WTC11 (cell line): Measurements from ENCODE around the gene SAMSN1. TPM values are rescaled to one million over a fixed set of nuclear protein-coding genes. Genes with fewer than 3 reads are reported as not detected.

Source experiments
- ATAC-seq: fragments of 200-7000 bp; cut with Tn5 transposase; 2 replicates; pipeline ENCODE4 v1.10.0; 2021; ENCODE audit warnings: mild to moderate bottlenecking, moderate library complexity
- CTCF ChIA-PET: fragments of 300-600 bp; sonication (Branson Sonifier 250); formaldehyde crosslinking; loops from one replicate; lab custom pipeline; 2021; ENCODE audit warnings: antibody characterized with exemption; lab: Charles Lee
- POLR2A ChIA-PET: fragments of 350-600 bp; sonication (Branson Sonifier 250); formaldehyde crosslinking; loops from one replicate; lab custom pipeline; 2021; ENCODE audit warnings: antibody characterized with exemption; lab: Charles Lee
- DNase-seq: peaks from one replicate; pipeline ENCODE4 v3.0.0; 2021; ENCODE audit warnings: low spot score
- H3K27ac Mint-ChIP-seq: 2 replicates; pipeline ENCODE4 v1.8.0; 2021; ENCODE audit warnings: mixed read lengths
- H3K27me3 Mint-ChIP-seq: 2 replicates; pipeline ENCODE4 v1.8.0; 2021; ENCODE audit warnings: low read depth, mild to moderate bottlenecking, moderate library complexity, mixed read lengths
- H3K36me3 Mint-ChIP-seq: 2 replicates; pipeline ENCODE4 v1.8.0; 2021; ENCODE audit warnings: mixed read lengths
- H3K4me1 Mint-ChIP-seq: 2 replicates; pipeline ENCODE4 v1.8.0; 2022; ENCODE audit warnings: mixed read lengths
- H3K4me3 Mint-ChIP-seq: 2 replicates; pipeline ENCODE4 v1.8.0; 2021; ENCODE audit warnings: mild to moderate bottlenecking, moderate library complexity, mixed read lengths
- H3K9me3 Mint-ChIP-seq: 2 replicates; pipeline ENCODE4 v1.8.0; 2021; ENCODE audit warnings: mixed read lengths
- CREB1 ChIP-seq: sonication (generic); formaldehyde crosslinking; IDR thresholded peaks from 2 replicates; pipeline ENCODE4 v1.8.0; 2023; ENCODE audit warnings: mild to moderate bottlenecking, missing genetic modification reagents
- ELF4 ChIP-seq: sonication (generic); formaldehyde crosslinking; IDR thresholded peaks from 2 replicates; pipeline ENCODE4 v1.8.1; 2022; ENCODE audit warnings: low read depth, mild to moderate bottlenecking, moderate library complexity, missing genetic modification reagents
- ESRRA ChIP-seq: sonication (generic); formaldehyde crosslinking; IDR thresholded peaks from 2 replicates; pipeline ENCODE4 v1.8.1; 2022; ENCODE audit warnings: mild to moderate bottlenecking, missing genetic modification reagents, borderline replicate concordance
- FOXJ3 ChIP-seq: sonication (generic); formaldehyde crosslinking; IDR thresholded peaks from 2 replicates; pipeline ENCODE4 v1.9.0; 2021; ENCODE audit warnings: missing genetic modification reagents, mild to moderate bottlenecking, borderline replicate concordance
- GTF2I ChIP-seq: fragments of 250-450 bp; sonication (Bioruptor Pico); conservative IDR thresholded peaks from 2 replicates; pipeline ENCODE4 v1.4.0; 2021; ENCODE audit warnings: mild to moderate bottlenecking
- NR3C1 ChIP-seq: sonication (generic); formaldehyde crosslinking; conservative IDR thresholded peaks from 2 replicates; pipeline ENCODE4 v1.8.1; 2023; ENCODE audit warnings: low read depth, mild to moderate bottlenecking, missing genetic modification reagents
- ZBTB43 ChIP-seq: sonication (generic); formaldehyde crosslinking; IDR thresholded peaks from 2 replicates; pipeline ENCODE4 v1.8.1; 2023; ENCODE audit warnings: mild to moderate bottlenecking, missing genetic modification reagents
- ZNF121 ChIP-seq: sonication (generic); formaldehyde crosslinking; IDR thresholded peaks from 2 replicates; pipeline ENCODE4 v1.8.0; 2023; ENCODE audit warnings: missing genetic modification reagents
- ZNF219 ChIP-seq: sonication (generic); formaldehyde crosslinking; IDR thresholded peaks from 2 replicates; pipeline ENCODE4 v1.8.0; 2023; ENCODE audit warnings: missing genetic modification reagents, mild to moderate bottlenecking, borderline replicate concordance
- ZNF532 ChIP-seq: fragments of 250-450 bp; sonication (Bioruptor Pico); IDR thresholded peaks from 2 replicates; pipeline ENCODE4 v1.9.0; 2021; ENCODE audit warnings: mild to moderate bottlenecking, borderline replicate concordance
- total RNA-seq: library from RNA; stranded (reverse); gene quantifications from 3 replicates; pipeline ENCODE4 v1.2.3, GENCODE V29; 2021
- TF ChIP-seq, protein P1 (sequence below): fragments of 250-450 bp; sonication (Bioruptor Pico); IDR thresholded peaks from 2 replicates; pipeline ENCODE4 v1.9.0; 2021; ENCODE audit warnings: mild to moderate bottlenecking
- TF ChIP-seq, protein P2 (sequence below): sonication (generic); formaldehyde crosslinking; IDR thresholded peaks from 2 replicates; pipeline ENCODE4 v1.8.1; 2023; ENCODE audit warnings: mild to moderate bottlenecking, missing genetic modification reagents
- TF ChIP-seq, protein P3 (sequence below): sonication (generic); formaldehyde crosslinking; IDR thresholded peaks from 2 replicates; pipeline ENCODE4 v1.8.1; 2023; ENCODE audit warnings: mild to moderate bottlenecking, moderate library complexity, missing genetic modification reagents
- TF ChIP-seq, protein P4 (sequence below): sonication (generic); formaldehyde crosslinking; IDR thresholded peaks from 2 replicates; pipeline ENCODE4 v1.8.1; 2022; ENCODE audit warnings: low read depth, missing genetic modification reagents, borderline replicate concordance
- TF ChIP-seq, protein P5 (sequence below): sonication (generic); formaldehyde crosslinking; IDR thresholded peaks from 2 replicates; pipeline ENCODE4 v1.8.1; 2022; ENCODE audit warnings: mild to moderate bottlenecking, missing genetic modification reagents, moderate library complexity, borderline replicate concordance
- TF ChIP-seq, protein P6 (sequence below): sonication (generic); formaldehyde crosslinking; IDR thresholded peaks from 2 replicates; pipeline ENCODE4 v1.8.0; 2023; ENCODE audit warnings: missing genetic modification reagents, mild to moderate bottlenecking, borderline replicate concordance

Gene SAMSN1
- total RNA-seq, 1 experiment from 2014 or later = 1.2 TPM

DNA sequence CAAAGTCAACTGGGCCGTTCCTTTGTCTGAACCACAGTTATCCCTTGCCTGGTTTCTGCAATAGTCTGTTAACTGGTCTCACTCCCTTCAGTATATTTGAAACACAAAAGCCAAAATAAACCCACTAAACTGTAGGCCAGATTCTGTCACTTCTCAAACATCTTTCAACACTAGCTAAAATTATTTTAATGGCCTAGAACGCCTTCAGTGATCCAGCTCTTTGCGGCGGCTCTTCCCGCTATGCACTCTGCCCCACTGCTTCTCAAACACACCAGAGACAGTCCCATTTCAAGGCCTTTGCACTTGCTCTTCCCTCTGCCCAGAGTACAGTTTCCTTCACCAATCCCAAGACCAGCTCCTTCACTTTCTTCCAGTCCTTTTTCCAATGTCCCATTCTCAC, 9.2 kb downstream of the SAMSN1 start:
- peaks cover 12% of the 10 kb centered on the region for H3K36me3 Mint-ChIP-seq
- peaks cover 44% of the 10 kb centered on the region for H3K9me3 Mint-ChIP-seq
- ChIA-PET CTCF (interaction anchor here (1.4 kb wide), 1 partner anchor 201 kb away, joined by 3 read pairs; no protein-coding TSS in a partner anchor), POLR2A (no interaction called here)
- no peak for DNase-seq
- no peak overlapping the region for H3K4me3 Mint-ChIP-seq
- TF ChIP-seq, protein P1, sequence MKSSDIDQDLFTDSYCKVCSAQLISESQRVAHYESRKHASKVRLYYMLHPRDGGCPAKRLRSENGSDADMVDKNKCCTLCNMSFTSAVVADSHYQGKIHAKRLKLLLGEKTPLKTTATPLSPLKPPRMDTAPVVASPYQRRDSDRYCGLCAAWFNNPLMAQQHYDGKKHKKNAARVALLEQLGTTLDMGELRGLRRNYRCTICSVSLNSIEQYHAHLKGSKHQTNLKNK (CRISPR knock-in tag) = no peak
- no peak for TF ChIP-seq ZNF219 (CRISPR knock-in tag)
- no peak for TF ChIP-seq ZNF121
- TF ChIP-seq, protein P2, sequence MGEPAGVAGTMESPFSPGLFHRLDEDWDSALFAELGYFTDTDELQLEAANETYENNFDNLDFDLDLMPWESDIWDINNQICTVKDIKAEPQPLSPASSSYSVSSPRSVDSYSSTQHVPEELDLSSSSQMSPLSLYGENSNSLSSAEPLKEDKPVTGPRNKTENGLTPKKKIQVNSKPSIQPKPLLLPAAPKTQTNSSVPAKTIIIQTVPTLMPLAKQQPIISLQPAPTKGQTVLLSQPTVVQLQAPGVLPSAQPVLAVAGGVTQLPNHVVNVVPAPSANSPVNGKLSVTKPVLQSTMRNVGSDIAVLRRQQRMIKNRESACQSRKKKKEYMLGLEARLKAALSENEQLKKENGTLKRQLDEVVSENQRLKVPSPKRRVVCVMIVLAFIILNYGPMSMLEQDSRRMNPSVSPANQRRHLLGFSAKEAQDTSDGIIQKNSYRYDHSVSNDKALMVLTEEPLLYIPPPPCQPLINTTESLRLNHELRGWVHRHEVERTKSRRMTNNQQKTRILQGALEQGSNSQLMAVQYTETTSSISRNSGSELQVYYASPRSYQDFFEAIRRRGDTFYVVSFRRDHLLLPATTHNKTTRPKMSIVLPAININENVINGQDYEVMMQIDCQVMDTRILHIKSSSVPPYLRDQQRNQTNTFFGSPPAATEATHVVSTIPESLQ (CRISPR knock-in tag) = no peak
- no peak for TF ChIP-seq ZBTB43 (CRISPR knock-in tag)
- TF ChIP-seq, protein P3, sequence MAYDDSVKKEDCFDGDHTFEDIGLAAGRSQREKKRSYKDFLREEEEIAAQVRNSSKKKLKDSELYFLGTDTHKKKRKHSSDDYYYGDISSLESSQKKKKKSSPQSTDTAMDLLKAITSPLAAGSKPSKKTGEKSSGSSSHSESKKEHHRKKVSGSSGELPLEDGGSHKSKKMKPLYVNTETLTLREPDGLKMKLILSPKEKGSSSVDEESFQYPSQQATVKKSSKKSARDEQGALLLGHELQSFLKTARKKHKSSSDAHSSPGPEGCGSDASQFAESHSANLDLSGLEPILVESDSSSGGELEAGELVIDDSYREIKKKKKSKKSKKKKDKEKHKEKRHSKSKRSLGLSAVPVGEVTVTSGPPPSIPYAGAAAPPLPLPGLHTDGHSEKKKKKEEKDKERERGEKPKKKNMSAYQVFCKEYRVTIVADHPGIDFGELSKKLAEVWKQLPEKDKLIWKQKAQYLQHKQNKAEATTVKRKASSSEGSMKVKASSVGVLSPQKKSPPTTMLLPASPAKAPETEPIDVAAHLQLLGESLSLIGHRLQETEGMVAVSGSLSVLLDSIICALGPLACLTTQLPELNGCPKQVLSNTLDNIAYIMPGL = no peak
- TF ChIP-seq ELF4 = no peak
- TF ChIP-seq ESRRA (CRISPR knock-in tag) = no peak
- TF ChIP-seq, protein P4, sequence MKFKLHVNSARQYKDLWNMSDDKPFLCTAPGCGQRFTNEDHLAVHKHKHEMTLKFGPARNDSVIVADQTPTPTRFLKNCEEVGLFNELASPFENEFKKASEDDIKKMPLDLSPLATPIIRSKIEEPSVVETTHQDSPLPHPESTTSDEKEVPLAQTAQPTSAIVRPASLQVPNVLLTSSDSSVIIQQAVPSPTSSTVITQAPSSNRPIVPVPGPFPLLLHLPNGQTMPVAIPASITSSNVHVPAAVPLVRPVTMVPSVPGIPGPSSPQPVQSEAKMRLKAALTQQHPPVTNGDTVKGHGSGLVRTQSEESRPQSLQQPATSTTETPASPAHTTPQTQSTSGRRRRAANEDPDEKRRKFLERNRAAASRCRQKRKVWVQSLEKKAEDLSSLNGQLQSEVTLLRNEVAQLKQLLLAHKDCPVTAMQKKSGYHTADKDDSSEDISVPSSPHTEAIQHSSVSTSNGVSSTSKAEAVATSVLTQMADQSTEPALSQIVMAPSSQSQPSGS (CRISPR knock-in tag) = no peak
- no peaks in the 10 kb centered on the region for H3K27me3 Mint-ChIP-seq
- no peaks in the 10 kb centered on the region for H3K4me1 Mint-ChIP-seq
- no peak for ATAC-seq
- no peak overlapping the region for H3K27ac Mint-ChIP-seq

DNA sequence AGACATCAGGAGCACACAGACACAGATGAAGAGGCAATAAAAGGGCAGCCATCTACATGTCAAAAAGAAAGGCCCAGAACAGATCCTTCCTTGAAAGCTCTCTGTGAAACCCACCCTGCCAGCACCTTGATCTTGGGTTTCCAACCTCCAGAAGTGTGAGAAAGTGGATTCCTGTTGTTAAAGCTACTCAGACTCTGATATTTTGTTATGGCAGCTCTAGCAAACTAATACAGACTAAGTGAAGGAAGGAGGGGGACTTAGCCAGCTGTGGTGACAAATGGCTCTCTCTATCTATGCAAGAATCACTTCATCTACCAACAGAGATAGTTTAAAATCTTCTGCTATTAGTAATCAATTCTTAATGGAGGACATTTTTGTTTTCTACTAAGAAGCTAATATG, 10.4 kb downstream of the SAMSN1 start:
- no peak overlapping the region for H3K27ac Mint-ChIP-seq
- no peak overlapping the region for H3K4me3 Mint-ChIP-seq
- H3K36me3 Mint-ChIP-seq = peaks cover 12% of the 10 kb centered on the region
- no peaks in the 10 kb centered on the region for H3K27me3 Mint-ChIP-seq
- ChIA-PET POLR2A (no interaction called here), CTCF (interaction anchor here (1.4 kb wide), 1 partner anchor 202 kb away, joined by 3 read pairs; no protein-coding TSS in a partner anchor)
- DNase-seq = no peak
- H3K9me3 Mint-ChIP-seq = peaks cover 44% of the 10 kb centered on the region
- H3K4me1 Mint-ChIP-seq = no peaks in the 10 kb centered on the region
- no peak for ATAC-seq
- TF ChIP-seq CREB1 (CRISPR knock-in tag) (no peak), FOXJ3 (CRISPR knock-in tag) (no peak), ZNF532 (CRISPR knock-in tag) (no peak), NR3C1 (CRISPR knock-in tag) (no peak), GTF2I (no peak)
- TF ChIP-seq, protein P5, sequence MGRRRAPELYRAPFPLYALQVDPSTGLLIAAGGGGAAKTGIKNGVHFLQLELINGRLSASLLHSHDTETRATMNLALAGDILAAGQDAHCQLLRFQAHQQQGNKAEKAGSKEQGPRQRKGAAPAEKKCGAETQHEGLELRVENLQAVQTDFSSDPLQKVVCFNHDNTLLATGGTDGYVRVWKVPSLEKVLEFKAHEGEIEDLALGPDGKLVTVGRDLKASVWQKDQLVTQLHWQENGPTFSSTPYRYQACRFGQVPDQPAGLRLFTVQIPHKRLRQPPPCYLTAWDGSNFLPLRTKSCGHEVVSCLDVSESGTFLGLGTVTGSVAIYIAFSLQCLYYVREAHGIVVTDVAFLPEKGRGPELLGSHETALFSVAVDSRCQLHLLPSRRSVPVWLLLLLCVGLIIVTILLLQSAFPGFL (CRISPR knock-in tag) = no peak
- TF ChIP-seq, protein P6, sequence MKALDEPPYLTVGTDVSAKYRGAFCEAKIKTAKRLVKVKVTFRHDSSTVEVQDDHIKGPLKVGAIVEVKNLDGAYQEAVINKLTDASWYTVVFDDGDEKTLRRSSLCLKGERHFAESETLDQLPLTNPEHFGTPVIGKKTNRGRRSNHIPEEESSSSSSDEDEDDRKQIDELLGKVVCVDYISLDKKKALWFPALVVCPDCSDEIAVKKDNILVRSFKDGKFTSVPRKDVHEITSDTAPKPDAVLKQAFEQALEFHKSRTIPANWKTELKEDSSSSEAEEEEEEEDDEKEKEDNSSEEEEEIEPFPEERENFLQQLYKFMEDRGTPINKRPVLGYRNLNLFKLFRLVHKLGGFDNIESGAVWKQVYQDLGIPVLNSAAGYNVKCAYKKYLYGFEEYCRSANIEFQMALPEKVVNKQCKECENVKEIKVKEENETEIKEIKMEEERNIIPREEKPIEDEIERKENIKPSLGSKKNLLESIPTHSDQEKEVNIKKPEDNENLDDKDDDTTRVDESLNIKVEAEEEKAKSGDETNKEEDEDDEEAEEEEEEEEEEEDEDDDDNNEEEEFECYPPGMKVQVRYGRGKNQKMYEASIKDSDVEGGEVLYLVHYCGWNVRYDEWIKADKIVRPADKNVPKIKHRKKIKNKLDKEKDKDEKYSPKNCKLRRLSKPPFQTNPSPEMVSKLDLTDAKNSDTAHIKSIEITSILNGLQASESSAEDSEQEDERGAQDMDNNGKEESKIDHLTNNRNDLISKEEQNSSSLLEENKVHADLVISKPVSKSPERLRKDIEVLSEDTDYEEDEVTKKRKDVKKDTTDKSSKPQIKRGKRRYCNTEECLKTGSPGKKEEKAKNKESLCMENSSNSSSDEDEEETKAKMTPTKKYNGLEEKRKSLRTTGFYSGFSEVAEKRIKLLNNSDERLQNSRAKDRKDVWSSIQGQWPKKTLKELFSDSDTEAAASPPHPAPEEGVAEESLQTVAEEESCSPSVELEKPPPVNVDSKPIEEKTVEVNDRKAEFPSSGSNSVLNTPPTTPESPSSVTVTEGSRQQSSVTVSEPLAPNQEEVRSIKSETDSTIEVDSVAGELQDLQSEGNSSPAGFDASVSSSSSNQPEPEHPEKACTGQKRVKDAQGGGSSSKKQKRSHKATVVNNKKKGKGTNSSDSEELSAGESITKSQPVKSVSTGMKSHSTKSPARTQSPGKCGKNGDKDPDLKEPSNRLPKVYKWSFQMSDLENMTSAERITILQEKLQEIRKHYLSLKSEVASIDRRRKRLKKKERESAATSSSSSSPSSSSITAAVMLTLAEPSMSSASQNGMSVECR = no peak
- TF ChIP-seq, protein P1 (CRISPR knock-in tag) = no peak
